Measurements from ENCODE around the gene CCDC188.

Gene CCDC188

DNA sequence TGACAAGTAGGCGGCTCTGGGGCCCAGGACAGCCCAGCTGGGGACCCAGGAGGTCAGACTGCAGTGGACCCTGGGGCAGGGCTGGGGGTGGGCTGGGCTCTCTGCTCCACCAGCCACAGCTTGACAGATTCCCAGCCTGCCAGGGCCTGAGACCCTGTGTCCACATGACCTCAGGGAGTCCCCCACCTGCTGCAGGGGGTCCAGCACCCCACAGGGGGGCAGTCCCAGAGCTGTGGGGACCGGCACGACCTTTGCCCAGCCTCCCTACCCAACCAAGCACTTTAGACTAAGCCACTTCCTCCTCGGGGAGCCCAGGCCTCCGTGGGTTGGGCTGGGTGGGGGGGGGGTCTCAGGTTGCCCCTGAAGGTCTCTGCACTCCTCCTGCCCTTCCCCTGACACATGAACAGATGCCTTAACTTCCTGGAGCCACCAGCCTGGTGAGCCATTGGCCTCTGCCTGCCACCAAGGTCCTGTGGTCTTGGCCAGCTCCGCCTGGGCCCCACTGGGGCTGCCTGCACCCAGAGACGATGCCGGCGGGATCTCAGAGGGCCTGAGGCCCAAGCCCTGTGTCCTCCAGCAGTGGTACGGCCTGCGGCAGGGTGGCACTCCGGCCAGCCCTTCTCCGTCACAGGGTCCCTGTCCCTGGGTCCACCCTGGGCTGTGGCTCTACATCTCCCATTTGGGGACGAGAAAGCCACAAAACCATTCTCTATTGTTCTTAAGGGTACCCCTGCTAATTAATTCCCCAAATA lies 3.4 kb downstream of the CCDC188 start:
- no peak for DNase-seq

DNA sequence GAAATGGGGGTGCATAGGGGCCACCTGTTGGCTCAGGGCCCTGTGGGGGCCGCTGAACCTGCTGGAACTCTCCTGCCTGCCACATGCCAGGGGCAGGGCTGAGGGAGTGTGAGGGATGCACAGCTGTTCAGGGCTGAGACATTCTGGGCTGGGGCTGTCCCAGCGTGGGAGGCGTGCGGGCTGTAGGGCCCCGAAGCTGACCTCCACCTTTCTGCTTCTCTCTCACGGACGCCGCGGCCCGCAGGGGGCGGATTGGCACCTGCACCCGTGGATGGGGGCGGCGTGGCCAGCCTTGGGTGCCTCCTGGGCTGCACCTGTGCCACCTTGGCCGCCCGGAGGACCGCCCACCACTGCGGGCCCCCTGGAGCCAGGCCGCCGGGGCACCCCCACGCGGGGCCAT lies 4.1 kb downstream of the CCDC188 start:
- no peak for DNase-seq

DNA sequence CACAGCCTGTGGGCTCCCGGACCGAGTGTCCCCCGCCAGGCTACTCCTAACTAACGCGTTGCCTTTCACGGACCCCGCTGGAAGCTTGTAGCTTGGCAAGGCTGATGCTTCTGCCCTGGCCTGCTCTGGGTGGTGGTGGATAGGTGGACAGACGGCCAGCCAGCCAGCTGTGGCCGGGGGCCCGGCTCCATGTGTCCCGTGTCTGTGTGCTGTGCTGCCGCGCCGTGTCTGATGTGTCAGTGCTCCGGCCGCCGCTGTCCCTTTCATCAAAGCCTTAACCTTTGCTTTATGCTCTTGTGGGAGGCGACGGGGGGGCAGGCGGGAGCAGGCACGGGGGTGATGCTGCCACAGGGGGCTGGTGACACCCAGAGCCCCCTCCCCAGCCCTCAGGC lies 5.0 kb downstream of the CCDC188 start:
- no peak for DNase-seq

DNA sequence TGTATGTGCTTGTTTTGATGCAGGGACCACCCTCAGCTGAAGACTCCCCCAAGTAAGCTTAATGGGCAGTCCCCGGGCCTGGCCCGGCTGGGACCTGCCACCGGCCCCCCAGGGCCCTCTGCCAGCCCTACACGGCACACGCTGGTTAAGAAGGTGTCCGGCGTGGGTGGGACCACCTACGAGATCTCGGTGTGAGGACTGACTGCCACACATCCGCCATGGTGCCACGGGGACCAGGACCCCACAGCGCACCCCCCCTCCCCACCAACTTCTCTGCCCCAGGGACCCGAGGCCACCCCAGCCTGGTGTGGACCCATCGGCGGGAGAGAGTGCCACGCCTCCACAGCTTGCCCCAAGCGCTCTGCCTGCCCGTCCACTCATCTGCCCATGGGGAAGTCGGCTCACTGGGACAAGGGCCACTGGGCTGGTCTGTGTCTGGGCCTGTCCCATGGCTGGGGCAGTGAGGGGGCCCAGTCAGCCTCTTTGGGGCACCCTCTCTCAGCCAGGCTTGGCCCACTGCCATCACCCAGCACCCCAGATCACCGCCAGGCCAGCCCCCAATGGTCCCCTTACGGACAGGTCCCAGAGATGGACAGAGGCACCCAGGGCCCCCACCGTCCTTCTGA lies 5.5 kb downstream of the CCDC188 start:
- DNase-seq: no peak

DNA sequence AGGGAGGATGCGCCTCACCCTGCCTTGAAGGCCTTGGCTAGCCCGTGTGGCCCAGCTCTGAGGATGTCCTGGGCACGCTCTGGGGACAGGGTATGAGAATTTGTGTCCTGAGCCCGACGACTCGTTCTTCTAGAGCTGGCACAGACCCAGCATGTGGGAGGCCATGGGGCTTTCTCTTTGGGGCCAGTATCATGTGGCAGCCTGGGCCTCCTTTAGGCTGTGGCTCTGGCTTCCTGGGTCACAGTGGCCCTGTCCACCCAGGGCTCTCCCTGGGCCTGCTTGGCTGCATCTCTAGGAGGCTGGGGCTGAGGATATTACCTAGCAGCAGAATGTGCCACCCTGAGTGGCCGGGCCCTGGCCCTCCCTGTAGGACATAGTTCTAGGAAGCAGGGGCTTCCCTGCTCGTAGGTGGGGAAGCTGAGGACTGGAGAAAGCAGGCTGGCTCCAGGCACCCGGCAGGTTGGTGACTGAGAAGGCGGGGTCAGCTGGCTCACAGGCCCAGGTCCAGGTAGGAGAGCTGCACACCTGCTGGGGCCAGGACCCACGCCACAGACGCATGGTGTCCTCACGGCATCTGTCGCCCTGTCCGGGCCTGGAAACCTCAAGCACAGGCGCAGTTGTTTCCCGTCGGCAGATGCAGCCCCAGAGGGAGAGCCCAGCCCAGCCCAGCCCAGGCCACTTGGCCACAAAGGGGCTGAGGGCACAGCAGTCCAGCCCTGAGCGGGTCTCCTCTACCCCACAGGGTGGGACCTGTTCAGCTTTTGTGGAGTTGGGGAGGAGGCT lies 6.8 kb downstream of the CCDC188 start:
- no peak for DNase-seq

DNA sequence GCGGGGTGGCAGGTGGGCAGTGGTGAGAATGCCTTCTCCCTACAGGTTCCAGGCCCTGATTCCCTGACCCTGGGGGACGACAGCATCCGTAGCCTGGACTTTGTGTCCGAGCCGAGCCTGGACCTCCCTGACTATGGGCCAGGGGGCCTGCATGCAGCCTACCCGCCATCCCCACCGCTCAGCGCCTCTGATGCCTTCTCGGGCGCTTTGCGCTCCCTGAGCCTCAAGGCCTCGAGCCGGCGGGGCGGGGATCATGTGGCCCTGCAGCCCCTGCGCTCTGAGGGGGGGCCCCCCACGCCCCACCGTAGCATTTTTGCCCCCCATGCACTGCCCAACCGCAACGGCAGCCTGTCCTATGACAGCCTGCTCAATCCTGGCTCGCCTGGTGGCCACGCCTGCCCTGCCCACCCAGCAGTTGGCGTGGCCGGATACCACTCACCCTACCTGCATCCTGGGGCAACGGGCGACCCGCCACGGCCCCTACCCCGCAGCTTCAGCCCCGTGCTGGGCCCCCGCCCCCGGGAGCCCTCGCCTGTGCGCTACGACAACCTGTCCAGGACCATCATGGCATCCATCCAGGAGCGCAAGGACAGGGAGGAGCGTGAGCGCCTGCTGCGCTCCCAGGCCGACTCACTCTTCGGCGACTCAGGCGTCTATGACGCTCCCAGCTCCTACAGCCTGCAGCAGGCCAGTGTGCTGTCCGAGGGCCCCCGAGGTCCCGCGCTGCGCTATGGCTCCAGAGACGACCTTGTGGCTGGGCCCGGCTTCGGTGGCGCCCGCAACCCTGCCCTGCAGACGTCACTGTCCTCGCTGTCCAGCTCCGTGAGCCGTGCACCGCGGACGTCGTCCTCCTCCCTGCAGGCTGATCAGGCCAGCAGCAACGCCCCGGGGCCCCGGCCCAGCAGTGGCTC lies 7.9 kb downstream of the CCDC188 start:
- no peak for DNase-seq

DNA sequence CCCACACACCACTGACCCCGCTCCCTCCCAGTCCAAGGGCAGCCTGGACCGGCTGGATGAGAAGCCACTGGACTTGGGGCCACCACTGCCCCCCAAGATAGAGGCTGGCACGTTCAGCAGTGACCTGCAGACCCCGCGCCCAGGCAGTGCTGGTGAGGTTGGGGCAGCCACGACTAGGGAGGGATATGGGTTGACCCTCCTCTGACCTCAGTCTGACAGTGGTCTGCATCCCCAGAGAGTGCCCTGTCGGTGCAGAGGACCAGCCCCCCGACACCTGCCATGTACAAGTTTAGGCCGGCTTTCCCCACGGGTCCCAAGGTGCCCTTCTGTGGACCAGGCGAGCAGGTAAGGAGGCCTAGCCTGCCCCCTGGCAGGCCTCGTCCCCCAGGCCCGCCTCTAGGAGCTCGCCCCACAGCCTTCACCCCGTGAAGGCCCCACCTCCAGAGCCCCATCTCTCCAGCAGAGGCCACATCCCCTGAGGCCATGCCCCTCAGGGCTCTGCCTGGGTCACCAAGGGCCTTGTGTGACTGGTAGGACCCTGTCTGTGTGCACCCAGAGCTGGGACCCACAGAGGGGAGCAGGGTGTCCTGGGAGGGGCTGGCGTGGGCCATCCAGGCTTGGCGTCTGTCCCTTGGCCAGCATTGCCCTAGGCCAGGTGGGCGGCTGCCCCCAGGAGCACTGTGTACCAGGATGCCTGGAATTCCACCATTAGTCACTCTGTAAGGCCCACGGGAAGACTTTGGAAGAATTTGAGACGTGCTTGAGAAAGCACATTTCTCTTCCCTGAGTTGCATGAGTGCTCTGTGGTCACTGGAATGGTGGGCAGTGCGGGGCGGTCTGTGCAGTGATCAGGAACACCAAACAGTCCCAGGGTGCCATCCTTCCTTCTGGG lies 9.4 kb downstream of the CCDC188 start:
- DNase-seq: no peak

DNA sequence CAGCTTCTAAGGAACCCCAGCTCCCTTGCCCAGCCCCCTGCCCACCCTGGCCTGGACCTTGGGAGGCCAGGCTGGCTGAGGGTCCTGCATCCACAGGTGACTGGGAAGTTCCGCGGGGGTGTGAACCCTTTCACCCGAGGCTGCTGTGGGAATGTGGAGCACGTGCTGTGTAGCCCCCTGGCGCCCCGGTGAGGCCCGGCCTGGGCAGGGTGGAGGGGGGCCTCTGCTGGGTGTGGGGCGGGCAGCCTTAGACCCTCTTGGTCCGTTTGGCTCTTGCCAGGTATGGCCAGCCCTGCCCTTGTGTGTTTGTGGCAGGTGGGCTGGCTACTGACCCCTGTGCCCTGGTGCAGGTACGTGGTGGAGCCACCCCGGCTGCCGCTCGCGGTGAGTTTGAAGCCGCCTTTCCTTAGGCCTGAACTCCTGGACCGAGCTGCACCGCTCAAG lies 10.3 kb downstream of the CCDC188 start:
- DNase-seq: no peak

DNA sequence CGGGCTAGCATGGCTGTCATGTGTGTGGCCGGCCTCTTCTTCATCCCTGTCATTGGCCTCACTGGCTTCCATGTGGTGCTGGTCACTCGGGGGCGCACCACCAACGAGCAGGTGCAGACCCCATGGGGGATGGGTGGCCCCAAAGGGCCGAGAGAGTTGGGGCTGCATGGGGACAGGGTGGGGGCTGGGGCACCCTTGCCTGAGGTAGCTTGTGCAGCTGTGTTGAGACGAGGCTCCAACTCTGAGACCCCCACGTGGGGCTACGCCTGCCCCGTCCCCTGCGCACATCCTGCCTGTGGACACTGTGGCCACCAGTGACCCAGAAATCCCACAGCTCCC lies 10.8 kb downstream of the CCDC188 start:
- DNase-seq: no peak

DNA sequence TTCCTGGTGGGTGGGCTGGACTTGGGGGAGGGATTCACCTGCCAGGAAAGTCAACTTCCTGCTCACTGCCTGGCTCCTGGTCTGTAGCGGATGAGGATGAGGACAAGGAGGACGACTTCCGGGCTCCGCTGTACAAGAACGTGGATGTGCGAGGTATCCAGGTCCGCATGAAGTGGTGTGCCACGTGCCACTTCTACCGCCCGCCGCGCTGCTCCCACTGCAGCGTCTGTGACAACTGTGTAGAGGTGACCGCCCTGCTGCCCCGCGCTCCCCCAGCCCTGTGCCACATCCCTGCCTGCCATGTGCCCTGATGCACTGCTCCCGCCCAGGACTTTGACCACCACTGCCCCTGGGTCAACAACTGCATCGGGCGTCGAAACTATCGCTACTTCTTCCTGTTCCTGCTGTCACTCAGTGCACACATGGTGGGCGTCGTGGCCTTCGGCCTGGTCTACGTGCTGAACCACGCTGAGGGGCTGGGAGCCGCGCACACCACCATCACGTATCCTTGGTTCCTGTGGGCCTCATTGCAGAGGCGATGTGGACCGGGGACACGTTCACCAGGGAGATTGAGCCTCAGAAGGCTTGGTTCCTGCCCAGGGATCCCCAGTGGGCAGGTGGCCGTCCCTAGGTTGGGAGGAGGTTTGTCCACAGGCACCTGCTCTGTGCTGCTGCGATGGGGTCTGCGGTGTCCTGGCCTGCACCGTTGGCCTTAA lies 11.3 kb downstream of the CCDC188 start:
- DNase-seq: no peak

DNA sequence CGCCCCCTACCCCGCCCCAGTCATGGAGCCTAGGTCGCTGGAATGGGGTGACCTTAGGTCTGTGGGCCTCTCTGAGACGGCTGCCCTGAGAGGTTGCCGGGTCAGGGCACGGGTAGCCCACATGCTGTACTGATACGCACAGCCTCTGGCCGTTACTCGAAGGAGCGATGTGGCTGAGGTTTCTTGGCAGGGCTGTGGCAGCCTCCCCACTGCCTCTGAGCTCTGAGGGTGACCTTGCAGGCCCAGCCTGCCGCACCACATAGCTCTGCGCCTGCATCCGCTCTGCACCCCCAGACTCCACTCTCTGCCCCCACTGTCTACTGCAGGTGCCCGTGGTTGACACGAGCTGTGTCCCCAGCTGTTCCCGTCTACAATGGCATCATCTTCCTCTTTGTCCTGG lies 12.0 kb downstream of the CCDC188 start:
- DNase-seq: no peak

DNA sequence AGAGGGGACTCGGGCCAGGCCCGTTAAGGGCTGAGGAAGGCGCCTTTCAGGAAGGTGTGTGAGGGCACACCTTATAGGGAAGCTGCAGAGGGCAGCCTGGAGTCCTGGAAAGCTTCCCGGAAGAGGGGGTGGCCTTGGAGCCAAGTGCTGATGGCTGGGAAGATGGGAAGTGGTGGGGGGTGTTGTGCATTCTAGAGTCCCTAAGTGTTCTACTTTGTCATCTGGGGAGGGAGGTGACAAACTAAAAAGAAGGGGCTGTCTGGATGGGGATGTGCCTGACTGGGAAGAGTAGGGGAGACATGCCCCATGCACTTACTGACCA lies 12.5 kb downstream of the CCDC188 start:
- DNase-seq: no peak

DNA sequence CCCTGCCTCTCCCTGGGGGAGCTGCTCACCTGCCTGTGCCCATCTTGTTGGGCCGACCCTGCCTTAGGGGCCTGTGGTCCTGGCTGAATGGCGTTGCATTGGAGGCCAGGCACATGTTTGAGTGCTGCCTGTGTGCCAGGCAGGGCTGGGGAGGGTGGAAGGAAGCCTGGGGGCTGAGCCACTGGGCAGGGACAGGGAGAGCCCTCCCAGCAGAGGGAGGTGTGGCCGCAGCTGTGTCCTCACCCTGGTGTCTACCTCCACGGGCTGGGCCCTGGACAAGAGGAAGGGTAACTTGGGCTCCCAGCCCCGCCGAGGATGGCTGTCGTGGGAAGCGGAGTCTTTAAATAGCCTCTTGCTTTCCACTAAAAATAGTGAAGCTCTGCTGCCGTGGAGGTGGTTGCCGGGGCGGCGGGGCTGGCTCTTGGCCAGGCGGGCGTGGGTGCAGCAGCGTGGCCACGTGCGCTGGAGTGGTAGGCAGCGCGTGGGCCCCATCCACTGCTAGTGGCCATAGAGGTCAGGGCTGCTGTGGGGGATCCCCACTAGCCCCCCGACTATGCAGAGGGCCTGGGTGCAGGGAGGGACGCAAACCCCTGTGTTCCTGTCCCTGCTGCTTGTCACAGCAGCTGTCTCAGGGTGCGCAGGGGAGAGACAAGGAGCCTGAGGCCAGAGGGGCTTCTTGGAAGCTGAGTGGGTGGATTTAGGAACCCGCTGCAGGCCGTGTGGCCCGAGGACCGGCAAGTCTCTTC lies 13.0 kb downstream of the CCDC188 start:
- DNase-seq: no peak

DNA sequence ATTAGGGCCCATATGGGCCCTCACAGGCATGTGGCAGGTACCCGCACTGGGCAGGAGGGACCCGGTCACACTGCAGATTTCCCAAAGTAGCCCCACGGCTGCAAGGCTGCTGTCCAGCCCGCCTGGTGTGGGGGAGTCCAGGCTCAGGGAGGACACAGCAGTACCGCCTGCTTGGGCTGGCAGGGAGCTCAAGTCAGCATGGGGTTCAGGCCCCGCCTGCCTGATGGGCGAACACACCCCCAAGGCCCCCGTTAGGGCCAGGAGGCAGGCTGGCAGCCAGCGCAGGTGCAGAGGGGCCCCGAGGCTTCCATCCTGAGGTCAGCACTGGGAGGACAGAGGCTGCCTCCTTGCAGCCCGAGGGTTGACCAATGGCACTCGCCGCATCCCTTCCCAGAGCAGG lies 13.7 kb downstream of the CCDC188 start:
- DNase-seq: no peak

DNA sequence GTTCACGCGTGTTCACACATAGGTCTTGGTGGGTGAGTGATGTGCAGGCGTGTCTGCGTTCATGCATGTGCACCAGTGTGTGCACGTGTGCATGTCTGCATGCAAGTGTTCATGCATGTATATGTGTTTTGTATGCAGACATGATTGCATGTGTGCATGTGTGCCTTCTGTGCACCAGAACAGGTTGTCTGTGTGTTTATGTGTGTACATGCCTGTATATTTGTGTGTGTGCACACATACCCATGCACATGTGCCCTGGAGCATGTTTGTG lies 14.3 kb downstream of the CCDC188 start:
- no peak for DNase-seq

DNA sequence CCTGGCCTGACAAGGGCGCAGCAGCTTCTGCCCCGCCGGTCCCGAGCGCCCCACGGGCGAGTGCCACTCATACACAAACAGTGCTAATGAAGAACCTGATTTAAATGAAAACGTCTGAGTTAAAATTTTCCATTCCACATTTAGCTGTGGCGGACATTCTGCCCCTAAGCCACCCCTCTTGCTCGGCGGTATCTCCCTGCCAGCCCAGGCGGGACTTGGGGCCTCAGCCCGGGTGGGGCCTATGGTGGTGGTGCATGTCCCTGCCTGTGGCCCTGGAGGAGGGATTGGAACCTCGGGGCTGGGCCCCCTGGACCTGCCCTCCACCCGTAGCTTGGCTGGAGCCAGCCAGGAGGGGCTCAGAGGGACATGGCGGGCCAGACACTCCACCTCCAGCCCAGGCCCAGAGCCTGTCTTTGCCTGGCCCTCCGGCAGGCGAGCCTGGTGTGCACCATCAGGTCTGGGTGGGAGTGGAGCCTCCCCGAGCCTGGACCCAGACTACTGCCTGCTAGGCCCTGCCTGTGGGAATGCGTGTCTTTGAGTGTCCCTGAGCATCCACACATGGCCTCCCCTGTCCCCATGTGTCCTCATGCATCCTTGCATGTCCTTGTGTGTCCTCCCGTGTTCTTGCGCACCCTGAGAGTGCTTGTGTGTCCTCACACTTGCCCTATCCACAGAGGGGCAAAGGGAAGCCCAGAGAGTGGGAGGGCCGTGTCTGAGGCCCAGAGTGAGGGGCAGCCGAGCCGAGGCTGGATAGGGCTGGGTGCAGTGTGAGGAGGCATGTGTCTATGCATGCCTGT lies 14.9 kb downstream of the CCDC188 start:
- no peak for DNase-seq

DNA sequence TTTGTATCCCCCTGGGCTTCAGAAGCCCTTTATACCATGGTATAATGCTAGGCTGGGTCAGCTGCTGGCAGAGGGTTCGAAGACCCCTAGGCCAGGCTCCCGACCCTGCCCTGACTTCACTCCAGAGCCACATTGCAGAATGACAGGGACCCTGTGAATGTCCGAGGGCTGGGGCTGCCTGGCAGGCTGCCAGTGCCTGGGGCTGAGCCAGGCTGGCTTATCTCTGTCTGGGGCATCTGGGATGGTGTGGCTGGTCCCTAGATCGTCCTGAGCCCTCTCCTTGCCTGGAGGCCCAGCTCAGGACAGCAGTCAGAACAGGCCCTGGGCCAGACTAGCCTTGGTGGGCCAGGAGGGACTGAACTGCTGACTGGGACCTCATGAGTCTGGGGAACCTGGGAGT lies 15.6 kb downstream of the CCDC188 start:
- DNase-seq: no peak

DNA sequence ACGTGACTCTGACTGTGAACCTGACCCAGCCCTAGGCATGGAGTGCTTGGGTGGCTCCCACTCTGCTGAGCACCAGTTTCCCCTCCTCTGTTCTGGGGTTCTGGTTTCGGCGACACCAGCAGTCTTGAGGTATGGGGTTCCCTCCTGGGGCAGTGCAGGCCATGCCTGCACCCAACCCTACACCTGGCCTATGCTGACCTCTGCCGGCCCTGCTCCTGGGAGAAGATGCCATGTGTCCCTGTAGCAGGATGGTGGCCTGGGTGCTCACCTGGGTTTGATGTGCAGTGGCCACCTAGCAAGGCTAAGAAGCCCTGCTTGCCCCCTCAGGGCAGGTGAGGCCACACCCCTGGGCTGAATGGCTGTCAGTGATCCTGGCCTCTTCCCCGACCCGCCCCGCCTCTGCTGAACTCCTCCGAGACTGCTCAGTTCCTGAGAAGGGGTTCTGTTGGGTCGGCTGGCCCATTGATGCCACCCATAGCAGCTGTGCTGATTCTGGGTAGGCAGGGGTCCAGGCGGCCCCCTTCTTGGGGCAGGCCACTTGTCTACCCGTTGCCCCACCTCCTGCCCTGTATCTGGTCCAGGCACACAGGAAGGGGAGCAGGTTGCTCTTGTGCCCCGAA lies 16.8 kb downstream of the CCDC188 start:
- no peak for DNase-seq

DNA sequence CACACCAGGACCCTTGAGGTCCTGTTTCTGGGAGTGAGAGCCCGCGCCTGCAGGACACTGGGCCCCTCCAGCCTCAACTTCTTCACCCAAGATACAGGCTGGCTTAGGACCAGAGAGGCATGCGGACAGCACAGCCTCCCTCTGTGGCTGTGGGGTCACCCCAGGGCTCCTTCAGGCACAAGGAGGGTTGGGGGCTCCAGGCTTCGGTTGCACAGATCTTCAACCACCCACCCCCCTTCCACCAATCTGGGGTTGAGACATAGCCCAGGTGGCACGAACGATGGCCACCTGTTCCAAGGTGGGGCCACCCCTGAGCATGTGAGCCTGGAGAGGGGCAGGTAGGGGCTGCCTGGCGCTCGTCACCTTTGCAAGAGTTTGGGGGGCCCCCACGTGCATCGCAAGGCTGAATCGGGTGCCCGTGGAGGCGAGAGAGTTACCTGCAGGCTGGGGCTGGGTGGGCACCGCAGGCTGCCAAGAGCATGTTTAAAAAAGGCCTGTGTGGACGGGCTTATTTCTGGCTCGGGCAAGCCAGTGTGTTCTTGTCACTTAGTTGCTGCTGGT lies 18.1 kb downstream of the CCDC188 start:
- no peak for DNase-seq

All from activated T-cell treated with anti-CD3 and anti-CD28 coated beads, Interleukin-2, amount 50 U/mL, for 48 hours (primary cell).